ENCODE data around the gene ENTPD6.

Gene ENTPD6

GRCh38 chr20:25251019-25251418, 55.5 kb downstream of the ENTPD6 start:
- Histone ChIP-seq H3K27me3 (ENCODE audit: insufficient read depth, low read depth, severe bottlenecking) (no peaks in the 10 kb centered on the region), H3K27ac (peak overlapping the region; percentile 90), H3K4me3 (ENCODE audit: low read depth, low read length) (no peak overlapping the region; the same call in 1 of the 2 replicates), H3K9me3 (ENCODE audit: severe bottlenecking) (no peaks in the 10 kb centered on the region), H3K36me3 (peaks cover 29% of the 10 kb centered on the region)
- DNase-seq, result peak; percentile 6
- TF ChIP-seq CTCF (IDR thresholded peaks at IDR 0.05; ENCODE audit: low read depth, low read length), result no peak

DNA sequence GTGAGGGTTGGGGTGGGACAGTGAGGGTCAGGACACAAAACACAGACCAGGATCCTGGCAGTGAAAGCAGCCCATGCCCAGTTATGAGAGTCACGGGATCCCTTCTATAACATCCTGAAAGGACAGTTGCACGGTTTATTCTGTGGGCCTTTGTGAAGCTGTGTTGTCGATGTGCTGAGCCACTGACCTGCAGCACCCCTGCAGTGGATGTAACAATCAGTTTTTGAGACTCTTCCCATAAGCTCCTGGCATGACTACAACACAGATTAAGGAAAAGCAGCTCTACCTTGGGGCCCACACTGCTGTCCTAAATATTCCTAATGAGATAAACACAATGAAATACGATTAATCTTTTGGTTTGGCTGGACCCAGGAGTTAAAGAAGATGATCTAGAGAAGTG, 56.0 kb downstream of the ENTPD6 start:
- H3K27me3 ChIP-seq (ENCODE audit: insufficient read depth, low read depth, severe bottlenecking), result no peaks in the 10 kb centered on the region
- peak overlapping the region; percentile 0; the same call in 1 of the 2 replicates for H3K4me3 ChIP-seq (ENCODE audit: low read depth, low read length)
- H3K27ac ChIP-seq, result peak overlapping the region; percentile 90
- DNase-seq, result peak; percentile 40
- no peak for TF ChIP-seq CTCF (IDR thresholded peaks at IDR 0.05; ENCODE audit: low read depth, low read length)
- H3K36me3 ChIP-seq, result peaks cover 30% of the 10 kb centered on the region
- H3K9me3 ChIP-seq (ENCODE audit: severe bottlenecking), result no peaks in the 10 kb centered on the region

- peak overlapping the region; percentile 90 for H3K27ac ChIP-seq
- H3K36me3 ChIP-seq, result peaks cover 37% of the 10 kb centered on the region
- H3K9me3 ChIP-seq (ENCODE audit: severe bottlenecking), result no peaks in the 10 kb centered on the region
- DNase-seq, result no peak
- H3K27me3 ChIP-seq (ENCODE audit: insufficient read depth, low read depth, severe bottlenecking), result no peaks in the 10 kb centered on the region
- no peak overlapping the region for H3K4me3 ChIP-seq (ENCODE audit: low read depth, low read length)
- TF ChIP-seq CTCF (IDR thresholded peaks at IDR 0.05; ENCODE audit: low read depth, low read length), result no peak
Measured at GRCh38 chr20:25252230-25252651, 56.7 kb downstream of the ENTPD6 start.

DNA sequence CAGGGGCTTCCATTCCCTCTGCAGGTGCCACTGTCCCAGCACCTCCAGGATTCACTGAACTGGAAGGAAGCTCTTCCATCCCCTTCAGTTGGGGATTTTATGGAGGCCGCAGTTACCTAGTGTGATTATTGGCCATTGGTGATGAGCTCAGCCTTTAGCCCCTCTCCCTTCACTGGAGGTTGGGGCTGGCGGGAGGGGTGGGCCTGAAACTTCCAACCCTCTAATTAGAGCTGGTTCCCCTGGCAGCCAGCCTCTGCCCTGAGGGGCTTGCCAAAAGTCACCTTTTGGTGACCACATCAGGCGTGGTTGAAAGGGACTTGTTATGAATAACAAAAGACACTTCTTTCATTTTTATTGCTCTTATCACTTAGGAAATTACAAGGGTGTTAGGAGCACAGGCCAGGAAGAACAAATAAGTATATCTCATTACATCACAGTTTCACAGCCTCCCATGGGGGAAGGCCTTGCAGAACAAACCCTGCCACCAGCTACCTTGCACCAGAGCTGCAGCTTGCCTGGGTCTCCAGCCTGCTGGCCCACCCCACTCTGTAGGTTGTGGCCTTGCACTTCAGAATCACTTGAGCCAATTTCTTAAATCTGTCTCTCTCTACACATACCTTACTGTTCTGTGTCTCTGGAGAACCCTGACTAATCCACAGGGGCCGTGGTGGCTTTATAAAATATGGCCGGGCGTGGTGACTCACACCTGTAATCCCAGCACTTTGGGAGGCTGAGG, 57.3 kb downstream of the ENTPD6 start:
- Histone ChIP-seq H3K27ac (peak overlapping the region; percentile 90), H3K9me3 (ENCODE audit: severe bottlenecking) (no peaks in the 10 kb centered on the region), H3K36me3 (peaks cover 41% of the 10 kb centered on the region), H3K27me3 (ENCODE audit: insufficient read depth, low read depth, severe bottlenecking) (no peaks in the 10 kb centered on the region), H3K4me3 (ENCODE audit: low read depth, low read length) (no peak overlapping the region)
- no peak for TF ChIP-seq CTCF (IDR thresholded peaks at IDR 0.05; ENCODE audit: low read depth, low read length)
- peak; percentile 16 for DNase-seq

- H3K27ac ChIP-seq, result peak overlapping the region; percentile 90
- TF ChIP-seq CTCF (IDR thresholded peaks at IDR 0.05; ENCODE audit: low read depth, low read length), result no peak
- peak; percentile 2 for DNase-seq
- no peaks in the 10 kb centered on the region for H3K27me3 ChIP-seq (ENCODE audit: insufficient read depth, low read depth, severe bottlenecking)
- peak overlapping the region; percentile 15; the same call in 1 of the 2 replicates for H3K4me3 ChIP-seq (ENCODE audit: low read depth, low read length)
- peaks cover 50% of the 10 kb centered on the region for H3K36me3 ChIP-seq
- no peaks in the 10 kb centered on the region for H3K9me3 ChIP-seq (ENCODE audit: severe bottlenecking)
Measured at GRCh38 chr20:25253606-25254275, 58.2 kb downstream of the ENTPD6 start.

Measured in WERI-Rb-1 (cell line).